K562 (cell line): ENCODE data around the gene CCDC195. TPM values are rescaled to one million over a fixed set of nuclear protein-coding genes. Genes with fewer than 3 reads are reported as not detected.

Experiments used
- ATAC-seq: fragments of 200-7000 bp; cut with Tn5 transposase; 3 replicates; pipeline ENCODE4 v1.9.1; 2020; ENCODE audit warnings: moderate library complexity
- BruUV-seq: library from RNA; stranded (reverse); fragments of 400-500 nt; replicated peaks from 2 replicates; lab custom pipeline; 2021; lab: Mats Ljungman, UMichigan
- CTCF ChIA-PET: fragments of 300-600 bp; formaldehyde crosslinking; extraction: SDS; loops from one replicate; lab custom pipeline; 2021; ENCODE audit warnings: low intra/inter-chr PET ratio; lab: Yijun Ruan, JAX
- POLR2A ChIA-PET: fragments of 300-600, 350-650 bp; sonication (Branson Sonifier 250); formaldehyde crosslinking; extraction: SDS; loops from one replicate; lab custom pipeline; 2021; ENCODE audit warnings: antibody characterized with exemption, inconsistent platforms; lab: Yijun Ruan, JAX
- DNase-seq, 4 experiments: peaks; one replicate each; pipeline versions ENCODE4 v3.0.0 to v3.0.0-alpha.2; 2011 to 2018; ENCODE audit warnings: low spot score in 3 of 4, mixed read lengths in 3 of 4; ENCODE audit errors: extremely low read depth in 1 of 4
- FAIRE-seq: peaks from 2 replicates; lab custom pipeline; 2011; peaks lifted over from hg19 to GRCh38; lab: Jason Lieb, UNC
- H2AFZ ChIP-seq: 2 replicates; pipeline ENCODE4 v1.6.0; 2011; ENCODE audit warnings: low read depth, low read length, control low read depth, inconsistent platforms
- H3K27ac ChIP-seq: fragments of 200-600 bp; 3 replicates; pipeline ENCODE4 v1.8.0; 2011; ENCODE audit warnings: low read depth, mild to moderate bottlenecking, control low read depth, inconsistent platforms, low read length, moderate library complexity, mixed read lengths; ENCODE audit errors: extremely low read depth
- H3K27me3 ChIP-seq, 2 experiments: fragments of 300-600 bp in 1 of 2; 2 replicates in 1 of 2; 3 replicates in 1 of 2; pipeline versions ENCODE4 v1.6.0 to v1.8.0; 2011; ENCODE audit warnings: inconsistent platforms in 2 of 2, low read length in 2 of 2, mild to moderate bottlenecking in 1 of 2, mixed read lengths in 1 of 2, moderate library complexity in 1 of 2; ENCODE audit not compliant: control insufficient read depth in 2 of 2, insufficient read depth in 2 of 2
- H3K36me3 ChIP-seq: fragments of 300-600 bp; 3 replicates; pipeline ENCODE4 v1.8.0; 2011; ENCODE audit warnings: mild to moderate bottlenecking, low read length, inconsistent platforms; ENCODE audit not compliant: control insufficient read depth, insufficient read depth
- H3K4me1 ChIP-seq, 2 experiments: fragments of 200-600 bp in 1 of 2; replicated peaks in 1 of 2; 2 replicates in 1 of 2; 3 replicates in 1 of 2; pipeline versions ENCODE4 v1.5.1 to v1.8.0; 2011; ENCODE audit warnings: inconsistent platforms in 2 of 2, low read length in 2 of 2, mild to moderate bottlenecking in 1 of 2, mixed read lengths in 1 of 2, moderate library complexity in 1 of 2; ENCODE audit not compliant: control insufficient read depth in 2 of 2, insufficient read depth in 2 of 2
- H3K4me2 ChIP-seq: 2 replicates; pipeline ENCODE4 v1.6.1; 2011; ENCODE audit warnings: low read length, control low read depth, inconsistent platforms, mixed read lengths; ENCODE audit not compliant: insufficient read depth
- H3K4me3 ChIP-seq: fragments of 200-600 bp; sonication (generic), shearing (Covaris generic); 2 replicates; pipeline ENCODE4 v1.5.1; 2016; ENCODE audit warnings: control low read depth, inconsistent platforms
- H3K79me2 ChIP-seq: fragments of 200-600 bp; 3 replicates; pipeline ENCODE4 v1.8.0; 2011; ENCODE audit warnings: low read length, inconsistent platforms; ENCODE audit not compliant: control insufficient read depth, insufficient read depth
- H3K9ac ChIP-seq, 2 experiments: 2 replicates each; pipeline versions ENCODE4 v1.6.0 to v1.6.1; 2011; ENCODE audit warnings: low read depth in 2 of 2, low read length in 2 of 2, control low read depth in 1 of 2, inconsistent platforms in 1 of 2, mild to moderate bottlenecking in 1 of 2, mixed read lengths in 1 of 2; ENCODE audit not compliant: insufficient read depth in 1 of 2
- H3K9me1 ChIP-seq: one replicate; pipeline ENCODE4 v1.6.0; 2011; ENCODE audit warnings: inconsistent platforms, mild to moderate bottlenecking, low read length, moderate library complexity; ENCODE audit not compliant: control insufficient read depth, insufficient read depth
- H3K9me3 ChIP-seq: replicated peaks from 2 replicates; pipeline ENCODE4 v1.5.1; 2011; ENCODE audit warnings: low read depth, low read length, inconsistent platforms; ENCODE audit not compliant: control insufficient read depth, insufficient read depth
- H4K20me1 ChIP-seq: replicated peaks from 2 replicates; pipeline ENCODE4 v1.6.1; 2011; ENCODE audit warnings: low read length, inconsistent platforms, mixed read lengths; ENCODE audit not compliant: control insufficient read depth, insufficient read depth
- ARID4B ChIP-seq: sonication (generic); formaldehyde crosslinking; IDR thresholded peaks from 2 replicates; pipeline ENCODE4 v1.8.0; 2022; ENCODE audit warnings: mild to moderate bottlenecking, missing genetic modification reagents
- HDAC2 ChIP-seq: fragments of 450-650 bp; IDR thresholded peaks from 2 replicates; pipeline ENCODE4 v1.6.1; 2016; ENCODE audit warnings: mild to moderate bottlenecking
- HOXB6 ChIP-seq: fragments of 250-450 bp; sonication (Bioruptor Pico); IDR thresholded peaks from 2 replicates; pipeline ENCODE4 v1.5.1; 2022; ENCODE audit warnings: mild to moderate bottlenecking, borderline replicate concordance
- SMARCE1 ChIP-seq: fragments of 450-650 bp; IDR thresholded peaks from 2 replicates; pipeline ENCODE4 v1.7.1; 2016; ENCODE audit warnings: mild to moderate bottlenecking
- ZBTB49 ChIP-seq: sonication (generic); formaldehyde crosslinking; IDR thresholded peaks from 2 replicates; pipeline ENCODE4 v1.8.0; 2022; ENCODE audit warnings: missing genetic modification reagents, mild to moderate bottlenecking, borderline replicate concordance
- ZKSCAN8 ChIP-seq: fragments of 200-800 bp; sonication (Bioruptor generic); IDR thresholded peaks from 2 replicates; pipeline ENCODE4 v1.6.1; 2016; ENCODE audit warnings: missing genetic modification characterization, missing compliant biosample characterization
- WGBS: fragments of 100-300 bp; shearing (Covaris generic); methylation state at CpG from one replicate; pipeline ENCODE4 v1.1.6; 2016; ENCODE audit warnings: low coverage, mixed read lengths; ENCODE audit not compliant: insufficient coverage; ENCODE audit errors: missing lambda C conversion rate; 5-methylcytosine and 5-hydroxymethylcytosine counted together
- in situ Hi-C: fragments of 300-500 bp; cut with MboI; formaldehyde crosslinking; loops from 4 replicates; pipeline ENCODE4 v1.15.0; 2018; ENCODE audit warnings: inconsistent platforms, mixed read lengths
- intact Hi-C: fragments of 100-400 bp; cut with micrococcal nuclease; formaldehyde crosslinking; loops from 2 replicates; pipeline ENCODE4 v1.14.2; 2022
- polyA plus RNA-seq, 8 experiments: library from polyadenylated mRNA; depleted of rRNA in 4 of 8; stranded (reverse) in 5 of 8; unstranded in 3 of 8; fragments of >200 nt; fragmentation: Nextera tagmentation in 2 of 8; fragmentation: Illumina TruSeq in 1 of 8; extraction: Ambion mirVana in 2 of 8; extraction: Trizol in 1 of 8; gene quantifications; 2 replicates each; pipeline versions ENCODE4 v1.2.1 to v1.2.3, GENCODE V29; 2011 to 2014; ENCODE audit warnings: inconsistent platforms in 1 of 8, missing spikeins in 1 of 8
- total RNA-seq, 7 experiments: library from RNA; depleted of rRNA in 6 of 7; stranded (reverse); fragments of >200 nt in 6 of 7; fragmentation: Illumina TruSeq in 2 of 7; extraction: Trizol in 2 of 7; gene quantifications; 2 replicates each; pipeline versions ENCODE4 v1.2.1 to v1.2.3, GENCODE V29; 2011 to 2021; ENCODE audit warnings: low replicate concordance in 1 of 7

The CCDC195 gene
- total and polyA plus RNA-seq, 9 of the 15 experiments (the other 6 are each of a cell fraction or from before 2014, with no cell fraction given), result not detected

GRCh38 chr2:224687156-224687555 lies 29.0 kb downstream of the CCDC195 start:
- FAIRE-seq (no peak), DNase-seq (no peak), ATAC-seq (no peak)
- intact Hi-C loops, result no loop called here
- no TSS peak for BruUV-seq
- TF ChIP-seq ZKSCAN8 (no peak), ARID4B (CRISPR knock-in tag) (no peak), HDAC2 (no peak), HOXB6 (CRISPR knock-in tag) (no peak), ZBTB49 (CRISPR knock-in tag) (no peak), SMARCE1 (no peak)
- no peaks in the 10 kb centered on the region for H4K20me1 ChIP-seq
- no peak overlapping the region for H3K4me3 ChIP-seq
- no peaks in the 10 kb centered on the region for H3K36me3 ChIP-seq
- CTCF ChIA-PET, result no interaction called here
- no peak overlapping the region for H2AFZ ChIP-seq
- no peak overlapping the region for H3K9ac ChIP-seq
- POLR2A ChIA-PET, result no interaction called here
- in situ Hi-C loops, result no loop called here
- WGBS, result 0% methylated on average over 4 of the region's 4 CpGs
- no peaks in the 10 kb centered on the region for H3K79me2 ChIP-seq
- no peaks in the 10 kb centered on the region for H3K9me3 ChIP-seq
- H3K27ac ChIP-seq, result no peak overlapping the region
- H3K4me1 ChIP-seq, result no peaks in the 10 kb centered on the region
- H3K4me2 ChIP-seq, result no peak overlapping the region
- H3K27me3 ChIP-seq, result no peaks in the 10 kb centered on the region
- H3K9me1 ChIP-seq, result no peaks in the 10 kb centered on the region
